ENCODE results near the gene METTL21A.
"Not testable (repeated sequence)": the region's sequence is repeated elsewhere in the genome, so short reads cannot be mapped to it uniquely, and the experiment has no call there.

Gene METTL21A

GRCh38 chr2:207625014-207625907 lies at the start of gene METTL21A:
Gene METTL21A (minus strand): TSS chr2:207625394. CDS start chr2:207624375, 1,019 bp downstream.
- peak; percentile 77 to 84 for DNase-seq

- DNase-seq, result no peak
These were observed 49.6 kb upstream of the METTL21A start for GRCh38 chr2:207674826-207675225.

GRCh38 chr2:207674266-207674774 lies 49.1 kb upstream of the METTL21A start:
- DNase-seq, result no peak

- DNase-seq, result no peak
These were observed 48.2 kb upstream of the METTL21A start for GRCh38 chr2:207673431-207673830.

DNA sequence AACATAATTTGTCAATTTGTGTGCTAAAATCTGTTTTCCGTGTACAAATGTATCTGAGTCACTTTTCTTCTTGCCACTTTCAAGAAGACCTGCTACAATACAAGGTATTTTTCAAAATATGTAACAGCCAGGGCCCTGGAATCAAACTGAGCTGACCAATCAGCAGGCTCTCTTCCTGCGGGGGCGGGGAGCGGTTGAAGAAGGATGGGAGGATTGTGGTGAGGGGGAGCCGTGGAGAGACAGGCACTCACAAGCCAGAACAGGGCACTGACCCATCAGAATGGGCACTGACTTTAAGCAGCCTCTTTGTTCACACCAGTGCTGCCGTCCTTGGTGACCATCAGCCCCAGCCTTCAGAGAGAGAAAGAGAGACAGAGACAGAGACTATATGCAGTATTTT lies 45.7 kb upstream of the METTL21A start:
- DNase-seq, result no peak

- no peak for DNase-seq
These were observed 38.8 kb upstream of the METTL21A start for GRCh38 chr2:207663870-207664545.

DNA sequence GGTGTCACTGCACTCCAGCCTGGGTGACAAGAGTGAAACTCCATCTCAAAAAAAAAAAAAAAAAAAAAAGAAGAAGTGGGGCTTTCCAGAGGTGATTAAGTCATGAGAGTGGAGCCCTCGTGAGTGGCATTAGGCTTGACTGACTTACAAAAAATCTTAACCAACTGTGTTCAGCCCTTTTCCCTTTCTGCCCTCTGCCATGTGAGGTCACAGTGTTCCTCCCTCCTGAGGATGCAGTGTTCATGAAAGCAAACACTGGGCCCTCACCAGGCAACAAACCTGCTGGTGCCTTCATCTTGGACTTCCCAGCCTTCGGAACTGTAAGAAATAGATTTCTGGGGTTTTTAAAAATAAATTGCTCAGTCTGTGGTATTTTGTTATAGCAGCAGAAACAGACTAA lies 37.0 kb upstream of the METTL21A start:
- peak; percentile 3 to 74 for DNase-seq

DNA sequence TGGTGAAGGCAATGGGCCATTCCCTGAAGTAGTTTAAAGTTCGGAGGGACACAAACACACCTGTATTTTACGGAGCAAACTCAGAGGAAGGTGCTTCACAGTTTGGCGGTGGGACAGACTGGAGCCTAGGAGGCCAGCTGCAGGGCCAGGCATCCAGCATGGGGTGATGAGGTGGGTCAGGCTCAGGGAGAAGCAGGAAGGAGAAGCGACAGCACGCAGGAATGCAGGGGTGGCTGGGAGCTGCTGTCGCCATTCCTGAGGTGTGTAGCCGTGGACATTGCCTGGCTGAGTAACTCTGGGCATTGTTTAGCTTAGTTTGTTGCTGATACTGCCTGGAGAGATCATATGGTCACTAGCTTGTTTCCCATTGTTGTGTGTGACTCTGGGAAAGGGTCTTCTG lies 35.8 kb upstream of the METTL21A start:
- DNase-seq, result no peak

DNA sequence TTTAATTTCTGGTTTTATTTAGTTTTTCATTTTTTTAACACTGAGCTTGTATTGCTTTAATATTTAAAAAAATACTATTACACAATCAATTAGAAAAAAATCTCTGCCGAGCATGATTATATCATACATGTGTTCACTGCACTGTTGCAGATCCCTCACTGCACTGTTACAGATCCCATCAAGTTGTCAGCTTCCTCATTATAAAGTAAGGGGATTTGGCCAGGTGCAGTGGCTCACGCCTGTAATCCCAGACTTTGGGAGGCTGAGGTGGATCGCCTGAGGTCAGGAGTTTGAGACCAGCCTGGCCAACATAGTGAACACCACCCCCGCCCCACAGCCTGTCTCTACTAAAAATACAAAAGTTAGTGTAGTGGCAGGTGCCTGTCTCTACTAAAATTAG lies 33.0 kb upstream of the METTL21A start:
- DNase-seq, result no peak

GRCh38 chr2:207655000-207655399 lies 29.8 kb upstream of the METTL21A start:
- DNase-seq, result no peak

DNA sequence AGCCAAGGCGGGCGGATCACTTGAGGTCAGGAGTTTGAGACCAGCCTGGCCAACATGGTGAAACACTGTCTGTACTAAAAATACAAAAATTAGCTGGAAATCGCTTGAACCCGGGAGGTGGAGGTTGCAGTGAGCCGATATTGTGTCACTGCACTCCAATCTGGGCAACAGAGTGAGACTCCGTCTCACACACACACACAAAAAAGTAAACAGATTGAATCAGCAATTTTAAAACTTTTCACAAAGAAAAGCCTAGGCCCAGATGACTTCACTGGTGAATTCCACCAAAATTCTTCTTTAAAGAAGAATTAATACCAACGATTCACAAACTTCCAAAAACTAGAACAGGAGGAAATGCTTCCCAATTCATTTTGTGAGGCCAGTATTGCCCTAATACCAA lies 21.4 kb upstream of the METTL21A start:
- DNase-seq, result not testable (repeated sequence)

DNA sequence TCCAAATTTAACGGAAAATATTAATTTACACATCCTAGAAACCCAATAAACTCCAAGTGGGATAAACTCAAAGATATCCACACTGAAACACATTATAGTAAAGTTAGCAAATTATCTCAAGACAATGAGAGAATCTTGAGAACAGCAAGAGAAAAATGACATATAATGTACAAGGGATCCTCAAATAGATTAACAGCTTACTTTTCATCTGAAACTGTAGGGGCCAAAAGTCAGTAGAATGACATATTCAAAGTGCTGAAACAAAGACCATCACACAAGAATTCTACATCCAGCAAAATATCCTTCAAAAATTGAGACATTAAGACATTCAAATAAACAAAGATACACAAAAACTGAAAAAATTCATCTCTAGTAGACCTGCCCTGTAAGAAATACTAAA lies 18.7 kb upstream of the METTL21A start:
- no peak for DNase-seq

GRCh38 chr2:207640661-207641060 lies 15.5 kb upstream of the METTL21A start:
- DNase-seq, result no peak

- no peak for DNase-seq
These were observed 15.0 kb upstream of the METTL21A start for GRCh38 chr2:207640160-207640559.

DNA sequence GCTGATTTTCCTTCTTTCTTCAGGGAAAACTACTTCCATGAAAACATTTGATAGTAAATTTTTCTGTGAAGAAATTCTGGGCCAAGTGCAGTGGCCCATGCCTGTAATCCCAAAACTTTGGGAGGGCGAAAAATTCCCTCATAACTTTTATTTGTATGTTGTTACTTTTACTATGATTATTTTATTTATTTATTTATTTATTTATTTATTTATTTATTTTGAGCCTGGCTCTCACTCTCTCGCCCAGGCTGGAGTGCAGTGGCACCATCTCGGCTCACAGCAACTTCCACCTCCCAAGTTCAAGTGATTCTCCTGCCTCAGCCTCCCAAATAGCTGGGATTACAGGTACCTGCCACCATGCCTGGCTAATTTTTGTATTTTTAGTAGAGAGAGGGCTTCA lies 14.1 kb upstream of the METTL21A start:
- not testable (repeated sequence) for DNase-seq

- DNase-seq, result peak in 1 of 2 donors; percentile 19
These were observed 10.4 kb upstream of the METTL21A start for GRCh38 chr2:207635468-207636200.

DNA sequence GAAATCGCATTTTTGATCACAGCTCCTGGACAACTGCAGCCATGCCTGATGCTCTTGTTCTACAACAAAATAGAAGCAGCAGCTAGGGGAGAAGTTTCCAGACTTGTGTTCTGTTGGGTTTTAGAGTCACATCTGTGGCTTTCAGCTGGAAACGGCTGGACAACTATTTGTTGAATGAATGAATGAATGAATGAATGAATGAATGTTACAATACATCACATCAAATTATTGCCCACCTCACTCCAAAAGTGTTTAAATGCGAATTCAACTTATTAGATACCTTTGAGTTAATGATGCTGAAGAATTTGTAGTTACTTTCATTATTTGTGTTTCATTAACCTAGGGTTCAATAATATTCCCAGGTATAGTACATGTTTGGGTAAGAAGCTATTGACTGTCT lies 8.5 kb upstream of the METTL21A start:
- DNase-seq, result no peak

- DNase-seq, result peak; percentile 35 to 63
These were observed 7.6 kb upstream of the METTL21A start for GRCh38 chr2:207632575-207633493.

DNA sequence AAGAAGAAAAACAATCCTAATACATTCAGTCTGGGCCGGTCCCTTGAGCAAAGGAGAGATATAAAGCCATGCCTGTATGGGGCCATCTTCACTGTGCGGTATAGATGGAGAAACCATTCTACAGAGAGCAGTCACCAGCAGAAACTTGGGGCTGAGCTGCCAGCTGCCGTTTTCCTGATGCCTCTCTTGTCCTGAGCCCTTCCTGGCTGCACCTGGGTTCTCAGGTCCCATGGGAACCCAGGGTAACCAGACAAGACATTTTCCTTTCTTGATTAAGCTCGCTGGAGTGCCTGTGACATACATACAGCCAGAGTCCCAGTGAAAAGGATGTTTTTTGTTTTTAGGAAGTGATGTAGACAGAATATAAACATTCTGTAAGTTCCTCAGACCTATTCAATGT lies 5.3 kb upstream of the METTL21A start:
- no peak for DNase-seq

DNA sequence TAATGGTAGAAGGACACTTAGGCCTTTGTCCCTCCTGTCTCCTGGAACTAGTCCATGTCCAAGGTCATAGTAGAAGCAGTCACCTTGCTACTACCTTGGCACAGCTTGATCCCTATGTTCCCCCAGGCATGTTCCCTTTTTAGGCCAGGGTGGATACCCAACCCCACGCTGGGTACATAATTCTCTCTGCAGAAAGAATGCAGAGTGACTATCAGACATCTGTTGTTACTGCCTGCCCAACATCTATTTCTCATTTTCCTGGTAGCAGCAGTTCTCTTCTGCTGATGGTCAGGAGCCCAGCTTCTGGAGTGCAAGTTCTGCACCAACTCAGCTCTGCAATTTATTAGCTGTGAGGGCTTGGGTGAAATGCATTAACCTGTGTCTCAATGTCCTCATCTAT lies 4.4 kb upstream of the METTL21A start:
- no peak for DNase-seq

DNA sequence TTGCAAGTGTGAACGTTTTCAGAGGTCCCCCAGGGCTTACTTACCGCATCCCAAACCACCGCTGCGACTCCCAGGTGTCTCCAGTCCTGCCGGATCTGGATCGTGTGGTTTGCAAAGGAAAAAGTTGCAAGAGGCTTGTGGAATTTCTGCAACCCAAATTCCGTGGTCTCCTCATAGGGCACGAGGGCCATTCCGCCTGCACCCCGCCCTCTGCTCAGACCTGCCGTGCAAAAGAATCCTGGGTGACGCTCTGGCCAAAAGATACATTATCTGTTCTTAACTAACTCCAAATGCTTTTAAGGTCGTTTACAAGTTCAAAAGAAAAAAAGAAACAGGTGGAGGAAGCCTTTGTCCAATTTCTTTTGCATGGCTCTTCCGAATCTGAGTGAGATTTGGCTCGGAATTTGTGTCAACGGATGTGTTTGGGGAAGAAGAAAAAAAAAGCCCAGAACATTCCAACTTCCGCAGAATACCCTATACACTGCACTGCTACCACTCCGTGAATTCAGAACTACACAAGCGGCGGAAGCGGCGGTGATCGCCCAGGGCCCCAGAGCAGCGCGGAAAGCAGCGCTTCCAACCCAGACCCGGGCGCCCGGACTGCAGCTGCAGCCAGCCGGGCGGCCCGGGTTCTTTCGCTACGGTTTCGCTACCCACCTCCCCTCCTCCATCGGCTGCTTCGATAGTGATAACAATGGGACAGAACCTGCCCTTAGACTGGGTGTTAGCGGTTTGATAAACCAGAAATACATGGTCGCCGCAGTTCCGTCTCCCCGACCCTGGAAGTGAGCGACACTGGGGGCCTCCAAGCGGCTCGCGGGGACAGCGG lies 795 bp downstream of the METTL21A start:
- DNase-seq, result peak; percentile 39 to 70

Data from bone marrow (tissue), 2 donors.